ENCODE results near the gene FMN1.

- no peak for TF ChIP-seq POLR2A (IDR thresholded peaks at IDR 0.05)
- no peak for TF ChIP-seq CTCF (IDR thresholded peaks at IDR 0.05)
Measured at GRCh38 chr15:33074212-33074611, 120.3 kb downstream of the FMN1 start.
